Ishikawa (cell line): ENCODE data around the gene FGF14.

Experiments
- CEBPB ChIP-seq: IDR thresholded peaks from 2 replicates; pipeline ENCODE4 v1.6.1; 2012
- CREB1 ChIP-seq: IDR thresholded peaks from 2 replicates; pipeline ENCODE4 v1.6.1; 2012; ENCODE audit warnings: low read depth
- EGR1 ChIP-seq: IDR thresholded peaks from 2 replicates; pipeline ENCODE4 v1.6.1; 2012
- EP300 ChIP-seq: IDR thresholded peaks from 2 replicates; pipeline ENCODE4 v1.6.1; 2012; ENCODE audit warnings: borderline replicate concordance
- FOXM1 ChIP-seq: IDR thresholded peaks from 2 replicates; pipeline ENCODE4 v1.6.1; 2012; ENCODE audit warnings: low read depth, borderline replicate concordance
- NFIC ChIP-seq: IDR thresholded peaks from 2 replicates; pipeline ENCODE4 v1.6.1; 2012
- RAD21 ChIP-seq: IDR thresholded peaks from 2 replicates; pipeline ENCODE4 v1.6.1; 2012; ENCODE audit warnings: low read depth
- TAF1 ChIP-seq: IDR thresholded peaks from 2 replicates; pipeline ENCODE4 v1.6.1; 2012; ENCODE audit warnings: low read depth, mild to moderate bottlenecking
- TCF12 ChIP-seq: IDR thresholded peaks from 2 replicates; pipeline ENCODE4 v1.6.1; 2012; ENCODE audit warnings: low read depth
- TEAD4 ChIP-seq: IDR thresholded peaks from 2 replicates; pipeline ENCODE4 v1.6.1; 2012
- YY1 ChIP-seq: IDR thresholded peaks from 2 replicates; pipeline ENCODE4 v1.6.1; 2012; ENCODE audit warnings: low read depth
- ZBTB7A ChIP-seq: IDR thresholded peaks from 2 replicates; pipeline ENCODE4 v1.6.1; 2012; ENCODE audit warnings: low read depth
- TF ChIP-seq, protein P1 (sequence below): IDR thresholded peaks from 2 replicates; pipeline ENCODE4 v1.6.1; 2012
- TF ChIP-seq, protein P2 (sequence below): IDR thresholded peaks from 2 replicates; pipeline ENCODE4 v1.6.1; 2012
- TF ChIP-seq, protein P3 (sequence below): IDR thresholded peaks from 2 replicates; pipeline ENCODE4 v1.6.1; 2012; ENCODE audit warnings: low read depth, mild to moderate bottlenecking

Gene FGF14

DNA sequence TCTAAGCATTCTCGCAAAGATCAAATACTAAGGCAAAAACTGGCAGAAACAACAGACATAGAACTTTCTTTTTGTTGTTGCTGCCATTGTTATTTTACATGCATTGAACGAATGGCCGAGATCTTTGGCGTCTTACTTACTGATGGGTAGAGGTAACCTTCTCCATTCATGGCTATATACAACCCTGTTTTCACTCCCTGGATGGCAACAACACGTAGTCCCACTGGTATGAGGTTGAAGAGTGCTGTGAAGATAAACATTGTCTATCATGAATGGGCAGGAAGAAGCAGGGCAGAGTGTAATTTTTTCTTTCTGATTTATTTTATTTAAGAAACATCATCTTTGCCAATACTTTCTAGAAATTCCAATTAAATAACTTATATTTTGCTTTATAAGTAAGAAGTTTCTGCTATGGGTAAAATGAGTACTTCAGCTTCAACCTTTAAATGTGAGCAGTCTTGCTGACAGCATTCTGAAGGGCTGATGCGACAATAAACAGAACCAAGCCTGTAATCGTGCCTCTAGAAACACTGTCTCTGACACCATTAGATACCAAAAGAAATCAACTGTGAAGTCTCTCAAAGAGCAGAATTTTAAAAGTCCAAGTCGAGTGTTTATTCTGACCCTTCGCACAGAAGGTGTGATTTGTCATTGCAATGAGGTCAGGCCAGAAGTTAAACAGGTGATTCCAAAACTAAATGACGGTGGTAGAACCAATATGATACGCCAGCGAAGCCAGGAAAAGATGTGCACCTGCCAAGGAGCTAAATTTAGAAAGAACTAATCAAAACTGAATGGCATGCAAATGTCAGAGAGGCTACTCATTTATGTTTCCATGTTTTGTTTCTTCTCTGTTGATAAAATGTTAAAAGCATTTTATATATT is 533.0 kb downstream of the FGF14 start:
- TF ChIP-seq, protein P1, sequence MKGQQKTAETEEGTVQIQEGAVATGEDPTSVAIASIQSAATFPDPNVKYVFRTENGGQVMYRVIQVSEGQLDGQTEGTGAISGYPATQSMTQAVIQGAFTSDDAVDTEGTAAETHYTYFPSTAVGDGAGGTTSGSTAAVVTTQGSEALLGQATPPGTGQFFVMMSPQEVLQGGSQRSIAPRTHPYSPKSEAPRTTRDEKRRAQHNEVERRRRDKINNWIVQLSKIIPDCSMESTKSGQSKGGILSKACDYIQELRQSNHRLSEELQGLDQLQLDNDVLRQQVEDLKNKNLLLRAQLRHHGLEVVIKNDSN, result no peak
- no peak for TF ChIP-seq EP300
- no peak for TF ChIP-seq TEAD4
- TF ChIP-seq TCF12, result no peak
- no peak for TF ChIP-seq NFIC
- TF ChIP-seq CEBPB, result no peak

DNA sequence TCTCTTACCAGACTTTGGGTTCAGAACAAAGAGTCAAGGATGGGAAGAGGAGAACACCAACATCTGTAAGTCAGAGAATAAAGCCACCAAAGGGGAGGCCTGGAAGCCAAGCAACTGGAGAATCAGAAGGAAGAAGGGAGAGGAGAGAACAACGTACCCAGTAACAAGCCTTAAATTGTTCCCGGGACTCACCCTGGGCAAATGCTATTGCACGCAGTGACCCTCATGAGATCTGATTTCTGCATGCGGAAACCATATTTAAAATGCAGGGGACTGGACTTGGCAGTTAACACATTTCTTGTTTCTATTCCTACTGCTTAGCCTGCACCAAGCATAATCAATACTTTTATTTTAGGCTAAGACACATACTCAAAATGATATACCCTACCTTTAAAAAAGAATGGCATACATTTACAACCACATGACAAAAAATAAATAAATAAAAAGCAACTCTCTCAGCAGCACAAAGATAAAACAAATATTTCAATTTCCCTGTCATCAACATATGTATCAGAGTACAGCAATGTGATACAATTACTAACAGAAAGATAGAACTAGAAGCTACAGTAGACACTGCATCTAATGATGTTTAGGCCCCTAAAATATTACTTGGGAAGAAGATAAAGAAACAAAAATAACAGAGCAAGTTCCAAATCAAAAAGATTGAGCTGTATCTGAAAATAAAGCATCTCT is 534.8 kb downstream of the FGF14 start:
- TF ChIP-seq CREB1 (no peak), TCF12 (no peak), ZBTB7A (no peak), TAF1 (no peak), FOXM1 (no peak), NFIC (no peak), EP300 (no peak), CEBPB (no peak), EGR1 (no peak), RAD21 (no peak), YY1 (no peak), TEAD4 (no peak)
- TF ChIP-seq, protein P2, sequence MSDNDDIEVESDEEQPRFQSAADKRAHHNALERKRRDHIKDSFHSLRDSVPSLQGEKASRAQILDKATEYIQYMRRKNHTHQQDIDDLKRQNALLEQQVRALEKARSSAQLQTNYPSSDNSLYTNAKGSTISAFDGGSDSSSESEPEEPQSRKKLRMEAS, result no peak
- TF ChIP-seq, protein P1, result no peak
- TF ChIP-seq, protein P3, sequence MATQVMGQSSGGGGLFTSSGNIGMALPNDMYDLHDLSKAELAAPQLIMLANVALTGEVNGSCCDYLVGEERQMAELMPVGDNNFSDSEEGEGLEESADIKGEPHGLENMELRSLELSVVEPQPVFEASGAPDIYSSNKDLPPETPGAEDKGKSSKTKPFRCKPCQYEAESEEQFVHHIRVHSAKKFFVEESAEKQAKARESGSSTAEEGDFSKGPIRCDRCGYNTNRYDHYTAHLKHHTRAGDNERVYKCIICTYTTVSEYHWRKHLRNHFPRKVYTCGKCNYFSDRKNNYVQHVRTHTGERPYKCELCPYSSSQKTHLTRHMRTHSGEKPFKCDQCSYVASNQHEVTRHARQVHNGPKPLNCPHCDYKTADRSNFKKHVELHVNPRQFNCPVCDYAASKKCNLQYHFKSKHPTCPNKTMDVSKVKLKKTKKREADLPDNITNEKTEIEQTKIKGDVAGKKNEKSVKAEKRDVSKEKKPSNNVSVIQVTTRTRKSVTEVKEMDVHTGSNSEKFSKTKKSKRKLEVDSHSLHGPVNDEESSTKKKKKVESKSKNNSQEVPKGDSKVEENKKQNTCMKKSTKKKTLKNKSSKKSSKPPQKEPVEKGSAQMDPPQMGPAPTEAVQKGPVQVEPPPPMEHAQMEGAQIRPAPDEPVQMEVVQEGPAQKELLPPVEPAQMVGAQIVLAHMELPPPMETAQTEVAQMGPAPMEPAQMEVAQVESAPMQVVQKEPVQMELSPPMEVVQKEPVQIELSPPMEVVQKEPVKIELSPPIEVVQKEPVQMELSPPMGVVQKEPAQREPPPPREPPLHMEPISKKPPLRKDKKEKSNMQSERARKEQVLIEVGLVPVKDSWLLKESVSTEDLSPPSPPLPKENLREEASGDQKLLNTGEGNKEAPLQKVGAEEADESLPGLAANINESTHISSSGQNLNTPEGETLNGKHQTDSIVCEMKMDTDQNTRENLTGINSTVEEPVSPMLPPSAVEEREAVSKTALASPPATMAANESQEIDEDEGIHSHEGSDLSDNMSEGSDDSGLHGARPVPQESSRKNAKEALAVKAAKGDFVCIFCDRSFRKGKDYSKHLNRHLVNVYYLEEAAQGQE, result no peak

DNA sequence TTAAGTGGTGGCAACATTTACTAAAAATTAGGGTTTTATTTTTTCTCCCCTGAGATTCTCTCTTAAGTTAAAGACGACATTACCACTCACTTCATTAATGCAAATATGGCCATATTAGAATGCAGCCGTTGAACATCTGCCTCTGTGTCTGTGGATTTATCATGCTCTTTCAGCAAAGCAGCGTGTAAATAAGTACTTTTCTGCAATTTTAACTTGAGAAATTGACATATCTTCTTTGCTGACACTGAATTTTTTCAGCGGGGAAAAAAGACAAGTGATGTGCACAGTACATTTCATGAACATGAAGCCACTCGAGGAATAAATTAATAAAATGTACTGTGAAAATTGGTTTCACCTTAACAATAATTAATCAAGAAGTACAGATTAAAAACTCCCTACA is 543.0 kb downstream of the FGF14 start:
- TF ChIP-seq FOXM1, result no peak
- TF ChIP-seq EGR1, result no peak
- TF ChIP-seq ZBTB7A, result no peak
- no peak for TF ChIP-seq CREB1
- no peak for TF ChIP-seq TEAD4
- TF ChIP-seq NFIC, result no peak
- TF ChIP-seq YY1, result no peak
- TF ChIP-seq RAD21, result no peak
- TF ChIP-seq EP300, result no peak

DNA sequence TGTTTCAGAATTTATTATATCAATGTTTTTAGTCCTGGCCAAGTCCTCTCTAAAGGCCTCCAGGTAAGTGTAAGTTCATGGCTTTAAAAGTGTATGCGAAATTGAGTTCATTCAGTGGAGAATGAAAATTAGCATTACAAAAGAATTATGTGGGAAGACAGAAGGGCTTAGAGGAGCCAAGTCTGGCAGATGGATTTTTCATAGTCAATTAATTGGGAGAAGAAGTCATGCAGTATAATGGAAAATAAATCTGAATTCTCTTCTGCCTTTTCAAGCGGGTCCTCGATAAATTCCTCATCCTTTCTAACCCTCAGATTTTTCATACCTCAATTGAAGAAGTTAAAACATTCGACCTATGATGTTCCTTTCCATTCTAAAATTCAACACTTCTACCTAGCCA is 555.1 kb downstream of the FGF14 start:
- TF ChIP-seq TCF12 (no peak), TEAD4 (no peak), YY1 (no peak), EGR1 (no peak), TAF1 (no peak), CEBPB (no peak), ZBTB7A (no peak), EP300 (no peak), FOXM1 (no peak), CREB1 (no peak), RAD21 (no peak), NFIC (no peak)
- TF ChIP-seq, protein P2, result no peak
- TF ChIP-seq, protein P3, result no peak
- TF ChIP-seq, protein P1, result no peak

DNA sequence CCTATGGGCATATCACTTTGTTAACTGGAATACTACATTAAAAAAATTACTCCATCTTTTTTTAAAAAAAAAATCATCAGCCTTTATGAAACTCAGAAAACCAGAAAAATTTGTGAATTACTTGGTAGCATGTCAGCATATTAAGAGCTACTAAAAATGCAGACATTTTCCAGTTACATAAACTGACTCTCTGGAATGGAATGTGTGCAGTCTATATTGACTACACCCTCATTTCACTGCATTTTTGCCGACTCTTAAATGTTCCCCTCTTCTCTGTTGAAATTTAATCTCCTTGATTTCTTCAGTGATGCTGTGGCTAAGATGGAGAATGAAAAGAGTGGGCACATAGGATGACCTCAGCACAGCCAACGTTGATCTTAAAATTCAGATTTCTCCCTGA is 555.6 kb downstream of the FGF14 start:
- TF ChIP-seq CREB1 (no peak), TCF12 (no peak), TAF1 (no peak), EP300 (no peak), ZBTB7A (no peak), YY1 (no peak), RAD21 (no peak), TEAD4 (no peak), FOXM1 (no peak), EGR1 (no peak), CEBPB (no peak)
- TF ChIP-seq, protein P3, result no peak
- TF ChIP-seq, protein P2, result no peak
- TF ChIP-seq, protein P1, result no peak
